Activated naive CD4-positive, alpha-beta T cell treated with anti-CD3 and anti-CD28 coated beads for 36 hours (primary cell): ENCODE measurements around the gene PLP2. TPM values are rescaled to one million over a fixed set of nuclear protein-coding genes. Genes with fewer than 3 reads are reported as not detected.
"Not testable (repeated sequence)": the region's sequence is repeated elsewhere in the genome, so short reads cannot be mapped to it uniquely, and the experiment has no call there.

Experiments
- CTCF ChIA-PET: fragments of 350-600 bp; sonication (Branson Sonifier 250); formaldehyde crosslinking; loops from one replicate; lab custom pipeline; 2021; ENCODE audit warnings: antibody characterized with exemption; lab: Charles Lee
- DNase-seq: peaks from one replicate; pipeline ENCODE4 v3.0.0-alpha.2; 2020
- H3K27ac Mint-ChIP-seq: one replicate; pipeline ENCODE4 v1.8.0; 2021; ENCODE audit warnings: mild to moderate bottlenecking, mixed read lengths
- H3K27me3 Mint-ChIP-seq: one replicate; pipeline ENCODE4 v1.8.0; 2021; ENCODE audit warnings: low read depth, mixed read lengths
- H3K36me3 Mint-ChIP-seq: one replicate; pipeline ENCODE4 v1.8.0; 2021; ENCODE audit warnings: low read depth, mixed read lengths
- H3K4me1 Mint-ChIP-seq: one replicate; pipeline ENCODE4 v1.8.0; 2021; ENCODE audit warnings: low read depth, mixed read lengths
- H3K4me3 Mint-ChIP-seq: one replicate; pipeline ENCODE4 v1.8.0; 2021; ENCODE audit warnings: mild to moderate bottlenecking, moderate library complexity, mixed read lengths
- H3K9me3 Mint-ChIP-seq: one replicate; pipeline ENCODE4 v1.8.0; 2021; ENCODE audit warnings: mixed read lengths
- intact Hi-C: fragments of 100-400 bp; cut with micrococcal nuclease; formaldehyde crosslinking; loops from one replicate; pipeline ENCODE4 v1.15.1; 2023
- total RNA-seq, 2 experiments: library from RNA; stranded (reverse); gene quantifications; one replicate each; pipeline ENCODE4 v1.2.3, GENCODE V29; 2021

PLP2 gene
- total RNA-seq, 2 experiments from 2014 or later, result 143 to 145 TPM

DNA sequence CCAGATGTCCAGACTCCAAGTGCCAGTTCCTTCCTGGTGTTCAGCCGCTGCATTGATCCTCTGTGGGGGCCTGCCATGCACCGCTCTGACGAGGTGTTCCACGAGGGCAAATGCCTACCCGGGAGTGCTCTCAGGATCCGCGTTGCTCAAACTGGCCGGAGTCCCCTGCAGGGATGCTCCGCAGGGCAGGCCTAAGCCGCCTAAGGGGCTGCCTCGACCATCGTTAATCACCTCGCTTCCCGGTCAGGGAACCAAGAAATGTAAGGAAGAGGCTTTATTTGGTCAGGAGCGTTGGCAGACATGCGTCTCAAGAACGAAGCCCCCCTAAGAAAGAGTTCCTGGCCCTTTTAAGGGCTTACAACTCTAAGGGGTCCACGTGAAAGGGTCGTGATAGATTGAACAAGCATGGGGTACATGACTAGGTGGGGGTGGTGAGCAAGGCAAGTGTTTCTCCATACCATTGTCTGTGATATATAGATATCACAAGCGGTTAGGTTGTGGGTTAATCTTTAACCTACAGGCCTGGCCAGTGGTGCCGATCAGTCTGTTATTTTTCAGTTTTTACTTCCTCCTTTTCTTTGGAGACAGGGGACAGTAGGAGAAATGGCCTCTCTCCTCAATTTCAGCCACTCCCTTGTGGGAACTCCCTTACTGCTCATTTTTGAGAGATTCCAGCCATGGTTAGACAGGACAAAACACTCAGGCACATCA is 23.2 kb upstream of the PLP2 start:
- H3K9me3 Mint-ChIP-seq, CTCF ChIA-PET, intact Hi-C loops, H3K27ac Mint-ChIP-seq, H3K4me1 Mint-ChIP-seq, H3K27me3 Mint-ChIP-seq, H3K4me3 Mint-ChIP-seq, DNase-seq, H3K36me3 Mint-ChIP-seq: not testable (repeated sequence)

DNA sequence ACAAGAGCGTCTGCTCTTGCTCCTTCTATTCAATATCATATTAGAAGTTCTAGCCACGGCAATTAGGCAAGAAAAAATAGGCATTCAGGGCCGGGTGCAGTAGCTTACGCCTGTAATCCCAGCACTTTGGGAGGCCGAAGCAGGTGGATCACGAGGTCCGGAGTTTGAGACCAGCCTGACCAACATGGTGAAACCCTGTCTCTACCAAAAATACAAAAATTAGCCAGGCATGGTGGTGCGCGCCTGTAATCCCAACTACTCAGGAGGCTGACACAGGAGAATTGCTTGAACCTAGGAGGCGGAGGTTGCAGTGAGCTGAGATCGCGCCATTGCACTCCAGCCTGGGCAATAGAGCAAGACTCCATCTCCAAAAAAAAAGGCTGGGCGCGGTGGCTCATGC is 22.4 kb upstream of the PLP2 start:
- H3K36me3 Mint-ChIP-seq, intact Hi-C loops, H3K9me3 Mint-ChIP-seq: not testable (repeated sequence)

DNA sequence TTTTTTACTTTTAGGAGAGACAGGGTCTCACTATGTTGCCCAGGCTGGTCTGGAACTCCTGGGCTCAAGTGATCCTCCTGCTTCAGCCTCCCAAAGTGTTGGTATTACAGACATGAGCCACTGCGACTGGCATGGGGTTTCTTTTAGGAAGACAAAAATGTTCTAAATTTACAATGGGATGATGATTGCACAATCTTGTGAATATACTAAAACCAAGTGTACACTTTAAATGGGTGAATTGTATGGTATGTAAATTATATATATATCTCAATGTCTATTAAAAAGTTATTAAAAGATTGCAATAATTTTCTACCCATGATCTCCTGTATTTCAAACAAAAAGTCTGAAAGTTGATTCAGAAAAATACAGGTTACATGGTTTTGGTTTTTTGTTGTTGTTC is 18.2 kb upstream of the PLP2 start:
- H3K36me3 Mint-ChIP-seq, result no peaks in the 10 kb centered on the region
- no peaks in the 10 kb centered on the region for H3K9me3 Mint-ChIP-seq
- H3K27ac Mint-ChIP-seq, result no peak overlapping the region
- intact Hi-C loops, result no loop called here
- H3K4me3 Mint-ChIP-seq, result no peak overlapping the region
- CTCF ChIA-PET, result interaction anchor here (0.6 to 1.7 kb wide), 3 partner anchors 11 to 104 kb away, joined by 4 to 7 read pairs (median 5); no protein-coding TSS in a partner anchor
- H3K27me3 Mint-ChIP-seq, result no peaks in the 10 kb centered on the region
- peaks cover 11% of the 10 kb centered on the region for H3K4me1 Mint-ChIP-seq
- no peak for DNase-seq

More for the DNA sequence above, 22.4 kb upstream of the PLP2 start:
- not testable (repeated sequence) for H3K4me1 Mint-ChIP-seq, H3K27me3 Mint-ChIP-seq, DNase-seq, H3K4me3 Mint-ChIP-seq, H3K27ac Mint-ChIP-seq
- CTCF ChIA-PET, result interaction anchor here (0.6 to 0.7 kb wide), 3 partner anchors 123 to 698 kb away, joined by 3 to 4 read pairs (median 4); no protein-coding TSS in a partner anchor

DNA sequence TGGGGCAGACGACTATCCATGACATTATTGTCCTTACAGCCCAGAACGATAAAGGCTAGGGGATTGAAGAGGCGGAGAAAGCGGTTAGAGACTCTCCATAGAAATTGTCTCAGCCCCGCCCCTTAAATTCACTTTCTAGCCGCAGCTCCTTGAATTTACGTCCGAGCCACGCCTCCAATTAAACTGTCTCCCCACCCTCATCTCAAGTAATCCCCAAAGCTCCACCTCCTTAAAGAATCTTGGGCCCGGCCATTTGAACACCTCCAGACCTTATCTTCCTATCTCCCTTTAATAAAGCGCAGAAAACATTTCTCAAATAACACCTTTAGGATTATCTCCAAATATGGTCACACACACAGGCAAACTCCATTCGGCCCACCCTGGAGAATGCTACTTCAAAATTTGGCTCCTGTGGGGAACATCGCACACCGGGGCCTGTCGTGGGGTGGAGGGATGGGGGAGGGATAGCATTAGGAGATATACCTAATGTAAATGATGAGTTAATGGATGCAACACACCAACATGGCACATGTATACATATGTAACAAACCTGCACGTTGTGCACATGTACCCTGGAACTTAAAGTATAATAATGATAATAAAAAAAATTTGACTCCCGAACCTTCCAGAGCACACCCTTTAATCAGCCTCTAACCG is 16.3 kb upstream of the PLP2 start:
- intact Hi-C loops, result loop anchor here (1.0 to 2.0 kb wide), 3 partner anchors 12 to 35 kb away; partner anchors contain the start of gene GPKOW

DNA sequence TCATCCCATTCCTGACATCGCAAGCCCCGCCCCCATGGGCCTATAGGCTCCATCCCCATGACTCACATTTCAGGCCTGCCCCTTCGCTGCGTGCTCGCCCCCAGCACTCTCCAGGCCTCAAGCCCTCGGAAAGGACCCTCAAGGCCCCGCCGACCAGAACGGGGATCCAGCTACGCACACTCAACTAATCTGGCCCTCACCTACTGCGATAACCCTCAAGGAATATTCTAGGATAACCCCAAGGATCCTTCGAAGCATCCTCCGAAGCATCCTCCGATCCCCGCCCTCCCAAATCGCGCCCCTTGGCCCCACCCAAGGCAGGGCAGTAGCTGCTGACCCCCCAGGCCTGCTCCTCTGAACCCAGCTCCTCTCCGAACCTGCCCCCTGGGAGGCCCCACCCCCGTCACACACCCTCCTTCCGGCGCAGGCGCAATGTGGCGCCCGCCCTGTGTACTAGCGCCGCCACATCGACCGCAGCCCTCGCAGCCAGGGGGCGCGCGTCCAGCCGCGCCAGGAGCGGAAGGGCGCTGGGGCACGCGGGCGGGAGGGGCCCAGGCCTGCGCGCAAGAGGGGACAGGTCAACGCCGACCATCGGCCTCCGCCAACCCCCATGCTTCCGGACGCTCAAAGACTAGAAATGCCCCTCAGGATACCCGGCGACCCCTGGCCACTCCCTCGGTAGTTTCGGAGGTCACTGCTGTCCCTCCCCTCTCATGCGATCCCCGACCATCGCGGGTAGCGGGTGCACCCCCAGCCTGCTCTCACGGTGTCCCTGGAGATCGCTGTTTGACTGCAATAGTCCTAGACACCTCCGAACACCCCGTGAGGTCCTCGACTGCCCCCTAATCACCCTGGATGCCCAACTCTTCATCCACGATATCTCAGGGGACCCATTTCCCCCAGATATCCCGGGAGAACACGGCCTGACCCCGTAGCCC is 15.5 kb upstream of the PLP2 start:
- H3K9me3 Mint-ChIP-seq, result no peaks in the 10 kb centered on the region
- CTCF ChIA-PET, result interaction anchor here (0.5 to 1.1 kb wide), 9 partner anchors 9 to 109 kb away, joined by 3 to 8 read pairs (median 5); no protein-coding TSS in a partner anchor
- H3K4me3 Mint-ChIP-seq, result peak overlapping the region; percentile 92
- peak overlapping the region; percentile 97 for H3K27ac Mint-ChIP-seq
- DNase-seq, result peak; percentile 88
- intact Hi-C loops, result loop anchor here (1.0 to 2.0 kb wide), 3 partner anchors 11 to 35 kb away; partner anchors contain the start of gene GPKOW
- H3K4me1 Mint-ChIP-seq, result peaks cover 11% of the 10 kb centered on the region
- H3K27me3 Mint-ChIP-seq, result no peaks in the 10 kb centered on the region
- no peaks in the 10 kb centered on the region for H3K36me3 Mint-ChIP-seq

More for the DNA sequence above, 16.3 kb upstream of the PLP2 start:
- peak; percentile 69 for DNase-seq
- peak overlapping the region; percentile 92 for H3K4me3 Mint-ChIP-seq
- no peaks in the 10 kb centered on the region for H3K27me3 Mint-ChIP-seq
- CTCF ChIA-PET, result interaction anchor here (0.5 to 1.7 kb wide), 13 partner anchors 9 to 723 kb away, joined by 3 to 8 read pairs (median 5); no protein-coding TSS in a partner anchor
- H3K4me1 Mint-ChIP-seq, result peaks cover 11% of the 10 kb centered on the region
- no peaks in the 10 kb centered on the region for H3K36me3 Mint-ChIP-seq
- H3K9me3 Mint-ChIP-seq, result no peaks in the 10 kb centered on the region
- H3K27ac Mint-ChIP-seq, result peak overlapping the region; percentile 97

DNA sequence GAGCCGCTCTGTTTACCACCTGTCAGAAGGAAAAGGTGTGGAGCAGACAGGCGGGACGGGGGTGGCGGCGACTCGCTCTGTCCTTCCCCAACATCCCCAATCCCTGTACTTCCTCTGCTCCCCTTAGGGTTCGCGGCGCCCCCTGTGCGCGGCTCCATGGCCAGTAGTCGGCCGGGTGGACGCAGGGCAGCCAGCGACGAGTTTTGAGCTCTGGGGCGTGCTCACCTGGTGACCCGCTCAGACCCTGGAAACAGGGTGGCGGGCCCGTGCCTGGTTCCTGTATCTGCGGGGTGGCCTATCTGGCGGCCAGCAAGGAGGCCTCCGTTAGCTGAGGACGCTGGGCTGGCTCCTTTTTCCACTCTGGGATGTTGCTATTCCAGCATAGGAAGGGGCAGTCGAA is 14.5 kb upstream of the PLP2 start:
- CTCF ChIA-PET, result interaction anchor here (1.4 kb wide), 2 partner anchors 9 to 15 kb away, joined by 4 to 5 read pairs; no protein-coding TSS in a partner anchor
- intact Hi-C loops, result no loop called here
- no peaks in the 10 kb centered on the region for H3K27me3 Mint-ChIP-seq

DNA sequence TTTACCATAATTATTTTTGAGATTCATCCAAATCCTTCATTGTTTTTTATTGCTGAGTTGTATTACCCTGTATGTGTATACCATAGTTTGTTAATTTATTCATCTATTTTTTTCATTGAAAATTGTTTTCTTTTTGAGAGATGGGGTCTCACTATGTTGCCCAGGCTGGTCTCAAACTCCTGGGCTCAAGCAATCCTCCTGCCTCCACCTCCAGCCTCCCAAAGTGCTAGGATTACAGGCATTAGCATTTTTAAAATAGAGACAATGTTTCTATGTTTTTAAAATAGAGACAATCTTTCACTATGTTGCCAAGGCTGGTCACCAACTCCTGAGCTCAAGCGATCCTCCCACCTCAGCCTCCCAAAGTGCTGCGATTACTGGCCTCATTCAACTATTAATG is 10.8 kb upstream of the PLP2 start:
- intact Hi-C loops, result loop anchor here (5.0 to 10.0 kb wide), 2 partner anchors 86 to 204 kb away; partner anchors contain the start of genes OTUD5, PRAF2 and WDR45
- no peaks in the 10 kb centered on the region for H3K9me3 Mint-ChIP-seq
- no peaks in the 10 kb centered on the region for H3K36me3 Mint-ChIP-seq
- H3K27ac Mint-ChIP-seq, result no peak overlapping the region
- no peak for DNase-seq
- no peaks in the 10 kb centered on the region for H3K27me3 Mint-ChIP-seq
- CTCF ChIA-PET, result no interaction called here
- no peak overlapping the region for H3K4me3 Mint-ChIP-seq
- peaks cover 13% of the 10 kb centered on the region for H3K4me1 Mint-ChIP-seq

More for the DNA sequence above, 14.5 kb upstream of the PLP2 start:
- Mint-ChIP-seq H3K4me3 (no peak overlapping the region), H3K27ac (no peak overlapping the region), H3K4me1 (peaks cover 11% of the 10 kb centered on the region), H3K36me3 (no peaks in the 10 kb centered on the region), H3K9me3 (no peaks in the 10 kb centered on the region)
- no peak for DNase-seq

DNA sequence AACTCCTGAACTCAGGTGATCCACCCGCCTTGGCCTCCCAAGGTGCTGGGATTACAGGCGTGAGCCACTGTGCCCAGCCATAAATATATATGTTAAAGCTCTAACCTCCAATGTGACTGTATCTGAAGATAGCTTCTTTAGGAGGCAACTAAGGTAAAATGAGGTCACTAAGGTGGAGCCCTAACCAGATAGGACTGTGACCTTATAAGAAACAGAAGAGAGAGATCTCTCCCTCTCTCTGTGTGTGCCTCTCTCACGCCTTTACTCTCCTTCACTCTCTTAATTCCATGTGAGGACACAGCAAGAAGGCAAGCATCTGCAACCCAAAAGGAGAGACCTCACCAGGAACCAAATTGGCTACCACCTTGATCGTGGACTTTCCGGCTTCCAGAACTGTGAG is 10.1 kb upstream of the PLP2 start:
- intact Hi-C loops, result loop anchor here (5.0 to 10.0 kb wide), 2 partner anchors 87 to 204 kb away; partner anchors contain the start of genes OTUD5, PRAF2 and WDR45
- H3K36me3 Mint-ChIP-seq, result no peaks in the 10 kb centered on the region
- peaks cover 16% of the 10 kb centered on the region for H3K4me1 Mint-ChIP-seq
- no peak for DNase-seq
- no peak overlapping the region for H3K4me3 Mint-ChIP-seq
- CTCF ChIA-PET, result no interaction called here
- no peaks in the 10 kb centered on the region for H3K27me3 Mint-ChIP-seq
- H3K27ac Mint-ChIP-seq, result no peak overlapping the region
- no peaks in the 10 kb centered on the region for H3K9me3 Mint-ChIP-seq

DNA sequence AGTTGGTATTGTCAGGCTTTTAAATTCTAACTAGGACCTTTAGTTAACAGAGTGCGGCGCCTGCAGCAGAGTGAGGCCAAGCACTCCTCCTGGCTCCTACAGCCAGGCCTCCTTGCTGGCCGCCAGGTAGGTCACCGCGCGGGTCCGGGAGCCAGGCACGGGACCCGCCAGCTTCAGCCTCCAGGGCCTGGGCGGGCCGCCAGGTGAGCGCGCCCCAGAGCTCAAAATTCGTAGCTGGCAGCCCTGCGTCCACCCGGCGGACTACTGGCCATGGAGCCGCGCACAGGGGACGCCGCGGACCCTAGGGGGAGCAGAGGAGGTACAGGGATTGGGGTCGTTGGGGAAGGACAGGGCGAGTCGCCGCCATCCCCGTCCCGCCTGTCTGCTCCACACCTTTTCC is 9.1 kb upstream of the PLP2 start, which contains the start of gene MAGIX:
TSS of gene MAGIX (plus strand) at position 139 of the 400 bp plus-strand sequence. CDS start at position 271, 132 bp downstream.
- Mint-ChIP-seq H3K27ac (no peak within 1 kb of the TSS), H3K27me3 (no peaks in the 10 kb centered on the region), H3K4me3 (peak within 1 kb of the TSS; percentile 76), H3K9me3 (no peaks in the 10 kb centered on the region), H3K36me3 (no peaks in the 10 kb centered on the region), H3K4me1 (peaks cover 23% of the 10 kb centered on the region)
- CTCF ChIA-PET, result no interaction called here
- DNase-seq, result no peak
- intact Hi-C loops, result loop anchor here (5.0 to 10.0 kb wide), 2 partner anchors 88 to 205 kb away; partner anchors contain the start of genes OTUD5, PRAF2 and WDR45

DNA sequence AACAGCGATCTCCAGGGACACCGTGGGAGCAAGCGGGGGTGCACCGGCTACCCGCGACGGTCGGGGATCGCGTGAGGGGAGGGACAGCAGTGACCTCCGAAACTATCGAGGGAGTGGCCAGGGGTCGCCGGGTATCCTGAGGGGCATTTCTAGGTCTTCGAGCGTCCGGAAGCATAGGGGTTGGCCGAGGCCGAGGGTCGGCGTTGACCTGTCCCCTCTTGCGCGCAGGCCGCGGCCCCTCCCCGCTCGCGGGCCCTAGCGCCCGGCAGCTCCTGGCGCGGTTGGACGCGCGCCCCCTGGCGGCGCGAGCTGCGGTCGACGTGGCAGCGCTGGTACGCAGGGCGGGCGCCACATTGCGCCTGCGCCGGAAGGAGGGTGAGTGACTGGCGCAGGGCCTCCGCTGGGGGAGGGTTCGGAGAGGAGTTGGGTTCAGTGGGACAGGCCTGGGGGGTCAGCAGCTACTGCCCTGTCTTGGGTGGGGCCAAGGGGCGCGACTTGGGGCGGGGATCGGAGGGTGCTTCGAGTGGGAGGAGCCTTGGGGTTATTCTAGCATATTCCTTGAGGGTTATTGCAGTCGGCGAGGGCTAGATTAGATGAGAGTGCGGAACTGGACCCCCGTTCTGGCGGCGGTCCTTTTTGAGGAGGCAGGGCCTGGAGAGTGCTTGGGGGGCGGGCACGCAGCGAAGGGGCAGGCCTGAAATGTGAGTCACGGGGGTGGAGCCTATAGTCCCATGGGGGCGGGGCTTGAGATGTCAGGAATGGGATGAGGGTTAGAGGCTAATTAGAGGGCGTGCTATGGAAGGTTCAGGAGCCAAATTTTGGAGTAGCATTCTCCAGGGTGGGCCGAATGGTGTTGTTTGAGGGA is 7.9 kb upstream of the PLP2 start:
- peak overlapping the region; percentile 76 for H3K4me3 Mint-ChIP-seq
- DNase-seq, result peak; percentile 77
- CTCF ChIA-PET, result interaction anchor here (0.6 to 1.9 kb wide), 3 partner anchors 9 to 32 kb away, joined by 3 to 7 read pairs (median 3); no protein-coding TSS in a partner anchor
- H3K36me3 Mint-ChIP-seq, result no peaks in the 10 kb centered on the region
- H3K9me3 Mint-ChIP-seq, result no peaks in the 10 kb centered on the region
- H3K4me1 Mint-ChIP-seq, result peaks cover 27% of the 10 kb centered on the region
- intact Hi-C loops, result loop anchor here (2.0 to 10.0 kb wide), 3 partner anchors 21 to 206 kb away; partner anchors contain the start of genes OTUD5, PRAF2 and WDR45
- H3K27me3 Mint-ChIP-seq, result no peaks in the 10 kb centered on the region
- peak overlapping the region; percentile 93 for H3K27ac Mint-ChIP-seq
